Gastrocnemius medialis (tissue), 4 donors: ENCODE results near the gene GALNT10.

Experiments
- CTCF ChIP-seq, 5 experiments: fragments of 450-650 bp in 3 of 5; fragments of 200-600 bp in 2 of 5; sonication (generic) in 2 of 5; IDR thresholded peaks in 4 of 5; conservative IDR thresholded peaks in 1 of 5; 1 replicate in 4 of 5; 2 replicates in 1 of 5; pipeline ENCODE4 v1.5.1; 2016 to 2019; ENCODE audit warnings: antibody characterized with exemption in 5 of 5, mild to moderate bottlenecking in 3 of 5, moderate library complexity in 3 of 5
- POLR2A ChIP-seq, 2 donors: fragments of 450-650 bp; IDR thresholded peaks; one replicate each; pipeline ENCODE4 v1.6.1; 2017; ENCODE audit warnings: antibody characterized with exemption in 2 of 2, mild to moderate bottlenecking in 2 of 2, moderate library complexity in 2 of 2

GRCh38 chr5:154446195-154447088 lies 255.9 kb downstream of the GALNT10 start:
- TF ChIP-seq CTCF (IDR thresholded peaks at IDR 0.05 in 4 of 5, conservative IDR thresholded peaks at IDR 0.05 in 1 of 5) (no peak), POLR2A (IDR thresholded peaks at IDR 0.05) (no peak)
